Stimulated activated CD8-positive, alpha-beta memory T cell treated with anti-CD3 and anti-CD28 coated beads, Interleukin-4, amount 100 ng/mL, for 4 hours (primary cell): ENCODE results near the gene SPIN2A.
"Not testable (repeated sequence)": the region's sequence is repeated elsewhere in the genome, so short reads cannot be mapped to it uniquely, and the experiment has no call there.

Experiments used
- DNase-seq, 2 donors: peaks; one replicate each; pipeline ENCODE4 v3.0.0-alpha.2; 2020; ENCODE audit warnings: low read depth in 2 of 2, low spot score in 1 of 2

SPIN2A gene

GRCh38 chrX:57137073-57137472 lies at the start of gene SPIN2A:
SPIN2A (minus strand) TSS chrX:57137397; CDS start chrX:57136597, 800 bp downstream.
- not testable (repeated sequence) for DNase-seq

GRCh38 chrX:57178605-57179004 lies 41.4 kb upstream of the SPIN2A start:
- no peak for DNase-seq

GRCh38 chrX:57177070-57177469 lies 39.9 kb upstream of the SPIN2A start:
- no peak for DNase-seq

GRCh38 chrX:57172544-57172943 lies 35.3 kb upstream of the SPIN2A start:
- no peak for DNase-seq

GRCh38 chrX:57156397-57157049 lies 19.3 kb upstream of the SPIN2A start:
- DNase-seq: no peak

GRCh38 chrX:57155171-57155570 lies 18.0 kb upstream of the SPIN2A start:
- no peak for DNase-seq

- not testable (repeated sequence) for DNase-seq
Observed at GRCh38 chrX:57152222-57152621, 15.0 kb upstream of the SPIN2A start.

- DNase-seq: no peak
Observed at GRCh38 chrX:57138674-57139073, 1.5 kb upstream of the SPIN2A start.

GRCh38 chrX:57137501-57137900 lies 304 bp upstream of the SPIN2A start:
- DNase-seq: no peak

- not testable (repeated sequence) for DNase-seq
Observed at GRCh38 chrX:57136589-57136988, 608 bp downstream of the SPIN2A start.

- DNase-seq: no peak
Observed at GRCh38 chrX:57135287-57135686, 1.9 kb downstream of the SPIN2A start.

- DNase-seq: no peak
Observed at GRCh38 chrX:57134702-57135101, 2.5 kb downstream of the SPIN2A start.

- no peak for DNase-seq
Observed at GRCh38 chrX:57133706-57134105, 3.5 kb downstream of the SPIN2A start.

GRCh38 chrX:57133284-57133683 lies 3.9 kb downstream of the SPIN2A start:
- DNase-seq: not testable (repeated sequence)

GRCh38 chrX:57132046-57132445 lies 5.2 kb downstream of the SPIN2A start:
- DNase-seq: no peak

GRCh38 chrX:57121816-57122215 lies 15.4 kb downstream of the SPIN2A start:
- DNase-seq: no peak

GRCh38 chrX:57121162-57121755 lies 15.9 kb downstream of the SPIN2A start, which contains the start of gene SPIN2B:
SPIN2B (minus strand) TSS chrX:57121548.
- peak; percentile 51 for DNase-seq

GRCh38 chrX:57120619-57121161 lies 16.5 kb downstream of the SPIN2A start:
- DNase-seq: not testable (repeated sequence)

- DNase-seq: no peak
Observed at GRCh38 chrX:57119416-57119815, 17.8 kb downstream of the SPIN2A start.

- DNase-seq: not testable (repeated sequence)
Observed at GRCh38 chrX:57117566-57117965, 19.6 kb downstream of the SPIN2A start.

- DNase-seq: no peak
Observed at GRCh38 chrX:57104921-57105398, 32.2 kb downstream of the SPIN2A start.

GRCh38 chrX:57104406-57104805 lies 32.8 kb downstream of the SPIN2A start:
- no peak for DNase-seq
